NCI-H526 (cell line): ENCODE results near the gene MRPL40.
"Not testable (repeated sequence)": the region's sequence is repeated elsewhere in the genome, so short reads cannot be mapped to it uniquely, and the experiment has no call there.

ENCODE experiments used
- DNase-seq, 2 experiments: peaks; one replicate each; lab custom pipeline; 2025; lab: John Stamatoyannopoulos, UW

Gene MRPL40

DNA sequence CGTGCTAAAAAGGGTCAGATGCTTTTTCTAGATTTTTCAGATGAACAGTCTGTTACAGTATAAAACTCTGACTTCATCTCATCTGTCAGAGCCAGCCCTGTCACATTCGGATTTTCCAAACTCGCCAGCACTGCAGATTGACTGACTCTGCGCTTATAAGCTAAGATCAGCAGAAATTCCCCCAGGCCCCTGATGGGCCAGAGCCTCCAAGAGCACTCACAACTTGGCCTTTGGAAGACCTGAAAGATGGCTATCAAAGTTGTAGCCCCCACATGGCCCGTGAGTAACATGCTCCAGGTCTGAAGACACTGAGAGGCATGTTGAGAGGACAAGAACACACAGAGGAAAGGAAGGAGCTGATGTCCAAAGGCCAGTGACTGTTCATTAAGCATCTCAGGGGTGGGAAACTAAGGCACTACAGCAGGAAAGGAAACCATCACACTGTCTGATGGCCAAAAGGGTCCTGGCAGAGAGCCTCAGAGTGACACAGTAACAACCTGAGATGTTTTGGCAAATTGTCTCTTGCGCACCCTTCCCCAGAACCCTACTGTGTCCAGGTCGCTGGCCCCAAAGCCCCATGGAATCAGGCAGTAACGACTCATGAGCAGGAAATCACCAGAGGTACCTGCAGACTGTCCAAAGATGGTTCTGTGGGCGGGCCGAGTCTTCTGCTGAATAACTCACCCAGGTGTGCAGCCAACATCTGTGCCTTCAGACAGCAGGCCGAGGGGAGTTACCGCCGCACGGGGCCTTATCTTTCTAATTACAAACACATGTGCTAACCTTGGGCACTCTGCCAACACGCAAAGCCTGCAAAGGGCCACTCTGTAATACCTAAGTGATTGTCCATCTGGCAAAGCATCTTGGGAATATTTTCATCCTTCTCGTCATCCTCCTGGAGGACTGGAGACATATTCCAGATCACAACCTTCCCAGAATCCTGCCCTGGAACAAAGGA lies 24.4 kb upstream of the MRPL40 start:
- no peak for DNase-seq

- no peak for DNase-seq
Observed at GRCh38 chr22:19410941-19411689, 21.2 kb upstream of the MRPL40 start.

DNA sequence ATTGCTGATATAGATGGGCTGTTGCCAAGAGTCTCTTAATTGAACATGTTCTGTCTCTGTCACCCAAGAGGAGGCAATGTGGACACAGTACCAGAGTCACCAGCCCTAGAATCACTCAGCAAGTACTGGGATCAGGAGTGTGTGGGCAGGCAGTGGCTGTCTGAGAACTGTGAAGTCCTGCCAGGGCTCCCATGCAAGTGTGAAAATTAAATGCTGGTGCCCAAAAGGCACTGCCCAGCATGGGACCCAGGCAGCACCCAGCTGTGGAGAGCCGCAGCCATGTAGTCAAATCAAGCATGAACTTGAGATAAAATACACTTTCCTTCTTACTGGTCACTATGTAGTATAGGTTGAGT lies 20.7 kb upstream of the MRPL40 start:
- DNase-seq, result no peak

GRCh38 chr22:19412478-19412877 lies 19.9 kb upstream of the MRPL40 start:
- DNase-seq, result no peak

GRCh38 chr22:19412923-19413322 lies 19.4 kb upstream of the MRPL40 start:
- no peak for DNase-seq

DNA sequence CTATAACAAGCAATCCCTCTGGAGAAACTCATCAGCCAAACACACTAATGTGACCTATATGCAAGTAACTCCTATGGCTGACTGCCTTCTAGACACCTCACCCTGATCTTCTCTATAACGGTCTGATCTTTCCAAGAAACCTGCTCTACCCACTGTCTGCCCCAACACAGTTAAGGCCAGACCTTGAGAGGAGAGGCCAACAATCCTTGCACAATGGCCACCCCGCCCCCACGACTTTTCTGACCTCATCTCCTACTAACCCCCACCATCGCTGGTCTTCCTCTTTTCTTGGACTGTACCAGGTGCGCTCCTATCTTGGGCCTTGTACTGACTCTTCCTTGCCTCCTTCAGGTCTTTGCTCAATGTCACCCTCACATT lies 13.3 kb upstream of the MRPL40 start:
- no peak for DNase-seq

GRCh38 chr22:19419464-19420178 lies 12.7 kb upstream of the MRPL40 start:
- DNase-seq, result no peak

GRCh38 chr22:19420321-19420720 lies 12.0 kb upstream of the MRPL40 start:
- DNase-seq, result no peak

- no peak for DNase-seq
Observed at GRCh38 chr22:19422440-19423301, 9.7 kb upstream of the MRPL40 start.

GRCh38 chr22:19424186-19424500 lies 8.2 kb upstream of the MRPL40 start:
- DNase-seq, result no peak

- peak in 1 of 2 experiments; percentile 28 for DNase-seq
Observed at GRCh38 chr22:19429950-19430889, 2.1 kb upstream of the MRPL40 start.

- DNase-seq, result peak in 1 of 2 experiments; percentile 33
Observed at GRCh38 chr22:19430890-19431541, 1.3 kb upstream of the MRPL40 start.

DNA sequence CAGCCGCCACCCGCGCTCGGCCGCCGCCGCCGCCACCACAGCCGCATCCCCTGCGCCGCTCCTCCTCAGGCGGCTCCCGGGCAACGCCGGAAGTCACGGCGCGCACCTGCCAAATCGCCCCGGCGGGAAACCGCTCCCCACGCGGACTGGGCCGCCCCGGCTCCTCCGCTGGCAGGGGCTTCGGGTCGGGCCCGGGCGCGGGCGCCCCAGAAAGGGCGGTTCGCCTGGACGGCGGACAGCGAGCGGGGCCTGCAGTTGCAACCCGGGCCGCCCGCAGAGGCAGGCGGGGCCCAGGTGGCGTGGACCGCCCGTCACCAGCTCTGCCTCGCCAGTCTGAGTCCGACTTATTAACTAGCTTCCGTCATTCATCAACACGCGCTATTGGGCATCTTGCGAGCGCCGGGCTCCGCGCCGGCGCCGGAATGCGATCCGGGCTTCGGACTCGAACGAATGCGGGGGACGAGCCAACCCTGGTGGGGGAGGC lies 654 bp upstream of the MRPL40 start, which contains the start of gene HIRA:
TSS of gene HIRA (minus strand) at position 85 of the 484 bp plus-strand sequence. CDS start 257 bp downstream, outside the sequence.
- DNase-seq, result peak; percentile 50 to 83

DNA sequence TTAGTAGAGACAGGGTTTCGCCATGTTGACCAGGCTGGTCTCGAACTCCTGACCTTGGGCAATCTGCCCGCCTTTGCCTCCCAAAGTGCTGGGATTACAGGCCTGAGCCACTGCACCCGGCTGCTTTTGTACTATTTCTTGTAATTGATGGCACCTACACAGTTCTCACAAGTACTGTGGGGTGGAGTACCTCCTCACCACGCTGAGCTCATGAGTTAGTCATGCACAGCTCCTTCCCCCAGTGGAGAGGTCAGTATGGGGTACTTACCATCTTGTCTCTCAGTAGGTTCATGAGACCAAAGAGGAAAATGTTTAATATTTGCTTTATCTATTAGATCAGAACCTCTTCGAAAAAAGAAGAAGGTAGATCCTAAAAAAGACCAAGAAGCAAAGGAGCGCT lies 2.1 kb downstream of the MRPL40 start:
- DNase-seq, result no peak

- no peak for DNase-seq
Observed at GRCh38 chr22:19434829-19435580, 2.7 kb downstream of the MRPL40 start.

DNA sequence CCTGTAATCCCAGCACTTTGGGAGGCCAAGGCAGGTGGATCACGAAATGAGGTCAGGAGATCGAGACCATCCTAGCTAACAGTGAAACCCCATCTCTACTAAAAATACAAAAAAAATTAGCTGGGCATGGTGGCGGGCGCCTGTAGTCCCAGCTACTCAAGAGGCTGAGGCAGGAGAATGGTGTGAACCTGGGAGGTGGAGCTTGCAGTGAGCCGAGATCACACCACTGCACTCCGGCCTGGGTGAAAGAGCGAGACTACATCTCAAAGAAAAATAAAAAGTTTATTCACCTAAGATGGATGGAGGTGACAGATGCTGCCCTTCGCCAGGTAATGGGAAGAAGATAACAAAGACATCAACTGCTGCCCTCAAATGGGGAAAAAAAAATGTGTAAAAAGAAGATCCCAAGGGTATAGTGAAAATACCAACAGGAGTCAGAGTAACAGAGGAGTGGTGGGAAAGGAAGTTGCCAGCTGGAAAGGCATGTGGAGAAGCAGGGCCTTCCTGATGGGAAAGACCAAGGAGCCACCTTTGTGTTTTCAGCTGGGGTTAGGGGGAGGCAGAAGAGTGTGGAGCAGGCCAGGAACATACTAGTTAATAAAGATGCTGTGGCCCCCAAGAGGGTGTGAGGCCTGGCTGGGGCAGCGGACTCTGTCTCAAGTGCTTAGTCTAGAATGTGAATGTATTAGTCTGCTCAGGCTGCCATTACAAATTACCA lies 4.3 kb downstream of the MRPL40 start:
- not testable (repeated sequence) for DNase-seq

DNA sequence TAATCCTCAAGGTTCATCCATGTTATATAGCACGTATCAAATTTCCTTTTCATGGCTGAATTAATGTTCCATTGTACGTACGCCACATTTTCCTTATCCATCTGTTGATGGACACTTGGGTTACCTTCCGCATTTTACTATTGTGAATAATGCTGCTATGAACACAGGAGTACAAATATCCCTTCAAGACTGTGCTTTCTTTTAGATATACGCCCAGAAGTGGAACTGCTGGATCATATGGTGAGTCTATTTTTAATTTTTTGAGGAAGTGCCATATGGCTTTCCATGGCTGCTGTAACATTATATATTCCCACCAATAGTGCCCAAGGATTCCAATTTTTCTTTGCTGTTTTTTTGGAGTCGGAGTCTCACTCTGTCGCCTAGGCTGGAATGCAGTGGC lies 6.0 kb downstream of the MRPL40 start:
- no peak for DNase-seq
